Natural killer cell (primary cell): ENCODE data around the gene PACRG. TPM values are rescaled to one million over a fixed set of nuclear protein-coding genes. Genes with fewer than 3 reads are reported as not detected.

ENCODE experiments used
- ATAC-seq, 3 donors: fragments of 150-1000 bp in 2 of 3; fragments of 200-7000 bp in 1 of 3; cut with Tn5 transposase; 1 replicate in 1 of 3; 2 replicates in 2 of 3; pipeline ENCODE4 v1.10.0; 2021; ENCODE audit warnings: mild to moderate bottlenecking in 2 of 3, moderate library complexity in 2 of 3
- DNase-seq, 2 donors: peaks; one replicate each; pipeline versions ENCODE4 v3.0.0 to v3.0.0-alpha.2; 2013 to 2021; ENCODE audit warnings: mixed read lengths in 1 of 2
- H3K27ac ChIP-seq: one replicate; pipeline ENCODE4 v1.5.1; 2013; ENCODE audit warnings: mild to moderate bottlenecking, low read length
- H3K27me3 ChIP-seq: one replicate; pipeline ENCODE4 v1.6.1; 2013; ENCODE audit warnings: low read length; ENCODE audit not compliant: control insufficient read depth, insufficient read depth
- H3K36me3 ChIP-seq: one replicate; pipeline ENCODE4 v1.6.1; 2013; ENCODE audit warnings: low read length; ENCODE audit not compliant: control insufficient read depth, insufficient read depth
- H3K4me1 ChIP-seq: one replicate; pipeline ENCODE4 v1.6.1; 2013; ENCODE audit warnings: low read length; ENCODE audit not compliant: control insufficient read depth, insufficient read depth
- H3K4me3 ChIP-seq: one replicate; pipeline ENCODE4 v1.5.1; 2013; ENCODE audit warnings: low read length
- H3K9me3 ChIP-seq: one replicate; pipeline ENCODE4 v1.6.1; 2013; ENCODE audit warnings: low read length; ENCODE audit not compliant: control insufficient read depth, insufficient read depth
- H3K27ac Mint-ChIP-seq, 2 donors: one replicate each; pipeline ENCODE4 v1.8.0; 2022; ENCODE audit warnings: mild to moderate bottlenecking in 2 of 2, mixed read lengths in 2 of 2, moderate library complexity in 1 of 2
- H3K27me3 Mint-ChIP-seq, 2 donors: one replicate each; pipeline ENCODE4 v1.8.0; 2022; ENCODE audit warnings: low read depth in 2 of 2, mixed read lengths in 2 of 2
- H3K36me3 Mint-ChIP-seq: one replicate; pipeline ENCODE4 v1.8.0; 2022; ENCODE audit warnings: mixed read lengths
- H3K4me1 Mint-ChIP-seq, 2 donors: one replicate each; pipeline ENCODE4 v1.8.0; 2022; ENCODE audit warnings: mixed read lengths in 2 of 2
- H3K4me3 Mint-ChIP-seq: one replicate; pipeline ENCODE4 v1.8.0; 2022; ENCODE audit warnings: mild to moderate bottlenecking, moderate library complexity, mixed read lengths
- H3K9me3 Mint-ChIP-seq, 2 donors: one replicate each; pipeline ENCODE4 v1.8.0; 2022; ENCODE audit warnings: mixed read lengths in 2 of 2
- CTCF ChIP-seq: fragments of 200-600 bp; IDR thresholded peaks from one replicate; pipeline ENCODE4 v1.8.0; 2022; ENCODE audit warnings: antibody characterized with exemption
- WGBS: methylation state at CpG from one replicate; pipeline ENCODE4 v1.1.7; 2013; ENCODE audit warnings: missing lambda C conversion rate; ENCODE audit not compliant: insufficient coverage; 5-methylcytosine and 5-hydroxymethylcytosine counted together
- intact Hi-C: fragments of 100-400 bp; cut with micrococcal nuclease; formaldehyde crosslinking; loops from one replicate; pipeline ENCODE4 v1.14.2; 2022
- total RNA-seq, 4 donors: library from RNA; stranded (reverse); fragments of 120-200 nt in 1 of 4; gene quantifications; one replicate each; pipeline versions ENCODE4 v1.2.3 to v1.2.4, GENCODE V29; 2013 to 2022

PACRG gene
- total RNA-seq, 3 donors from 2014 or later (not counting 1 experiment from before 2014, with no cell fraction given), result 0.52 TPM; not detected in 2

DNA sequence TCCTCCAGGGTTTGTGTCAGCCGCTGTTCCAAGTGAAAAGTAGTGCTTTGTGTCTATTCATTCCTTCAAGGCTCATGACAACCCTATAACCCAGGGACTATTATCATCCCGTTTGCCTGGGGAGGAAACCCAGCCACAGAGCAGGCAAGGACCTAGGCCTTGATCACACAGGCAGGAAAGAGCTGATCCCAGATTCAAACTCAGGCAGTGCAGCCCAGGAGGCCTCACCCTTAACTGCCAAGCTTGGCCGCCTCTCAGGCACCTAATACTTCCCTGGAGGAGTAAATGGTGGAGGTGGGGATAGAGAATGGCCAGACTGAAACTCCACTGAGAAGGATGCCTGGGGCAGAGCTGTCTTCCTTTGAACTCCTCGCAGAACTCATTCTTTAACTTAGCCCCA, 471.6 kb downstream of the PACRG start:
- H3K27me3 Mint-ChIP-seq, result no peaks in the 10 kb centered on the region
- intact Hi-C loops, result no loop called here
- Histone ChIP-seq H3K9me3 (no peaks in the 10 kb centered on the region), H3K4me1 (no peaks in the 10 kb centered on the region), H3K27me3 (no peaks in the 10 kb centered on the region), H3K4me3 (no peak overlapping the region), H3K36me3 (no peaks in the 10 kb centered on the region), H3K27ac (no peak overlapping the region)
- H3K36me3 Mint-ChIP-seq, result no peaks in the 10 kb centered on the region
- no peaks in the 10 kb centered on the region for H3K9me3 Mint-ChIP-seq
- no peak for TF ChIP-seq CTCF
- no peaks in the 10 kb centered on the region for H3K4me1 Mint-ChIP-seq
- ATAC-seq (no peak), DNase-seq (no peak)
- 78% methylated on average over 4 of the region's 4 CpGs for WGBS
- H3K27ac Mint-ChIP-seq, result no peak overlapping the region
- no peak overlapping the region for H3K4me3 Mint-ChIP-seq

GRCh38 chr6:163200289-163200688, 472.5 kb downstream of the PACRG start:
- H3K27me3 ChIP-seq, result no peaks in the 10 kb centered on the region
- no peak overlapping the region for H3K4me3 ChIP-seq
- no peak overlapping the region for H3K27ac ChIP-seq
- H3K4me1 Mint-ChIP-seq, result no peaks in the 10 kb centered on the region
- H3K36me3 Mint-ChIP-seq, result no peaks in the 10 kb centered on the region
- no peak for TF ChIP-seq CTCF
- no peaks in the 10 kb centered on the region for H3K36me3 ChIP-seq
- H3K9me3 ChIP-seq, result no peaks in the 10 kb centered on the region
- H3K27me3 Mint-ChIP-seq, result peaks cover 0 to 2% of the 10 kb centered on the region in 2 donors
- H3K4me1 ChIP-seq, result no peaks in the 10 kb centered on the region
- H3K27ac Mint-ChIP-seq, result no peak overlapping the region
- 90% methylated on average over 11 of the region's 11 CpGs for WGBS
- H3K4me3 Mint-ChIP-seq, result no peak overlapping the region
- DNase-seq, result no peak
- intact Hi-C loops, result no loop called here
- H3K9me3 Mint-ChIP-seq, result no peaks in the 10 kb centered on the region
- no peak for ATAC-seq

GRCh38 chr6:163200694-163201093, 472.9 kb downstream of the PACRG start:
- H3K9me3 ChIP-seq, result no peaks in the 10 kb centered on the region
- Mint-ChIP-seq H3K4me3 (no peak overlapping the region), H3K27me3 (peaks cover 0 to 4% of the 10 kb centered on the region in 2 donors), H3K36me3 (no peaks in the 10 kb centered on the region), H3K27ac (no peak overlapping the region), H3K4me1 (no peaks in the 10 kb centered on the region), H3K9me3 (no peaks in the 10 kb centered on the region)
- H3K4me3 ChIP-seq, result no peak overlapping the region
- WGBS, result 92% methylated on average over 8 of the region's 8 CpGs
- no peak for DNase-seq
- H3K4me1 ChIP-seq, result no peaks in the 10 kb centered on the region
- intact Hi-C loops, result no loop called here
- TF ChIP-seq CTCF, result no peak
- H3K36me3 ChIP-seq, result no peaks in the 10 kb centered on the region
- no peak for ATAC-seq
- no peaks in the 10 kb centered on the region for H3K27me3 ChIP-seq
- H3K27ac ChIP-seq, result no peak overlapping the region

DNA sequence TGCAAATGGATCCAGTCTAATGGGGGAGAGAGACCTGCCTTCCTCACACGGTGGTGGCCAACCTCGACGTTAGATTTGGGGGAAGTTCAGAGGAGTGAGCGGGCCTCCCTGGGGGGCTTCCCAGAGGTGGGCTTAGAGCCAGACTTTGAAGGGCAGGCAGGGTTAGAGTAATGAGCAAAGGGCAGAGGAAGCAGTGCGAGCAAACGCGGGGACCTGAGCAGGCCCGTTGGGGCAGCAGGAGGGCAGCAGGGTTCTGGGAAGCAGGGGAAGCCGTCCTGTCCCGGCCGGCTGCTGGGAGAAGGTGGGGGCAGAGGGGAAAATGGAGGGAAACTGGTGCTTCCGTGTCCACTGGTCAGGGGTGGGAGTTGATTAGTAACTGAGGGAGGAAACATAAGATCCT, 474.1 kb downstream of the PACRG start:
- H3K9me3 ChIP-seq, result no peaks in the 10 kb centered on the region
- intact Hi-C loops, result no loop called here
- H3K4me1 Mint-ChIP-seq, result no peaks in the 10 kb centered on the region
- H3K27me3 Mint-ChIP-seq, result peaks cover 4 to 10% of the 10 kb centered on the region in 2 donors
- no peaks in the 10 kb centered on the region for H3K36me3 ChIP-seq
- H3K4me1 ChIP-seq, result no peaks in the 10 kb centered on the region
- H3K27ac Mint-ChIP-seq, result no peak overlapping the region
- ATAC-seq (no peak), DNase-seq (no peak)
- 82% methylated on average over 12 of the region's 12 CpGs for WGBS
- no peak for TF ChIP-seq CTCF
- H3K4me3 Mint-ChIP-seq, result no peak overlapping the region
- H3K4me3 ChIP-seq, result no peak overlapping the region
- H3K36me3 Mint-ChIP-seq, result no peaks in the 10 kb centered on the region
- peaks cover 3 to 4% of the 10 kb centered on the region in 2 donors for H3K9me3 Mint-ChIP-seq
- no peaks in the 10 kb centered on the region for H3K27me3 ChIP-seq
- H3K27ac ChIP-seq, result no peak overlapping the region
